22Rv1 (cell line): Measurements from ENCODE around the gene PCSK6.

Source experiments
- H3K27ac ChIP-seq: fragments of 450-650 bp; 2 replicates; pipeline ENCODE4 v1.5.1; 2017
- CTCF ChIP-seq: fragments of 450-650 bp; IDR thresholded peaks from 2 replicates; pipeline ENCODE4 v1.5.1; 2017; ENCODE audit warnings: mild to moderate bottlenecking
- ZFX ChIP-seq: fragments of 450-650 bp; IDR thresholded peaks from 2 replicates; pipeline ENCODE4 v1.6.1; 2017; ENCODE audit warnings: antibody characterized with exemption, borderline replicate concordance

Gene PCSK6

DNA sequence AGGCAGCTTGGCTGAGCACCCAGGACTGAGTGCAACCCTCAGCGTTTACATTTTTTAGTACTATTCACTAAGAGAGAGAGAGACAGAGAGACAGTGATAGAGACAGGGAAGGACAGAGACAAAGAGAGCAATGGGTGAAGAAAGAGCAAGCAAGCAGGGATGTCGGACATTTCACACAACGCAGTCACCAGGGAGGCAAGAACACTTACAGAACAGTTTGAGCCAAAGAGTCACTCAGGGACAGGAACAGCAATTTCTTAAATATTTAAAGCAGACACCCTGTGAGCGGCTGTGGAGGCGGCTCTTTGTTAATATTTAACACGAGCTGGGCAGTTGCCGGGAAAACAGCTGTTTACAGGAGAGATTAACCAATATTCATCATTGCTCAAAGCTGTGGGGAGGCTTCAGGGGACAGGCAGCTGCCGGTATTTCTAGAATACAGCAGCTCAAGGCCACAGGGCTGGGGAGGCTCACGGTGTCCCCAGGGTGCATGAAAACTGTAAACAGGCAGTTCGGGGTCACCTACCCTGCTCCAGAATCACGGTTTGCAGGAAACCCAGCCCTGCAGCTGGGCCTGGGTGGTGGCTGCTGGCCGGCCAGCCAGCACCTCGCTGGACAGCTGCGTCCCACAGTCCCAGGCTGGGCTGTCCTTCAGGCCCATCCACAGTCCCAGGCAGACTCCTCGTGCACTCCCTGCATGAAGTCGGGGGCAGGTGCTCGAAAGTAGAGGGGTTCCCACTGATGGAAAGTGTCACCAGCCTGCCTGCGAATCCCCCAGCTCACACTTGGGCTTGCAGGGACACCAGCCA is 38.8 kb upstream of the PCSK6 start:
- TF ChIP-seq ZFX = no peak
- TF ChIP-seq CTCF = no peak
- H3K27ac ChIP-seq = peak overlapping the region; percentile 78

GRCh38 chr15:101526890-101527289 is 37.4 kb upstream of the PCSK6 start:
- H3K27ac ChIP-seq = peak overlapping the region; percentile 78
- TF ChIP-seq ZFX = no peak
- TF ChIP-seq CTCF = no peak

DNA sequence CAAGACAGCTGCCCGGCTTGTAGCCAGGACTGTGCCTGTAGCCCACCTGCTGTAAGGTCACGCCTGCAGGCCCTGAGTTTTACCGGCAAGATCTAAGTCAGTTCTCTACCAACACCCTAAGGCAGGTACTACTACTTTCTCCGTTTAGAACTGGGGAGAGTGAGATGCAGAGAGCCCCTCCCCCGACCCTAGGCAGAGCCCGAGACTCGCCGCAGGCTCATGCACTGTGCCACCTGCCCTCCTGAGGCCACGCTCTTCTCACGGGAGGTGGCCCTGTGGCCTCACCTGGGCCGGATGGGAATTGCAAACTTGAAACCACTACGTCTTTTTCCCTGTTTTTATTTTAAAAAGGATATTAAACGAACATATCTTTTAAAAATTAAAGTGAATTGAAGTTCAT is 36.9 kb upstream of the PCSK6 start:
- TF ChIP-seq CTCF (no peak), ZFX (no peak)
- H3K27ac ChIP-seq = peak overlapping the region; percentile 78

- TF ChIP-seq ZFX (no peak), CTCF (no peak)
- H3K27ac ChIP-seq = no peak overlapping the region
These were observed 36.5 kb upstream of the PCSK6 start for GRCh38 chr15:101526021-101526420.

DNA sequence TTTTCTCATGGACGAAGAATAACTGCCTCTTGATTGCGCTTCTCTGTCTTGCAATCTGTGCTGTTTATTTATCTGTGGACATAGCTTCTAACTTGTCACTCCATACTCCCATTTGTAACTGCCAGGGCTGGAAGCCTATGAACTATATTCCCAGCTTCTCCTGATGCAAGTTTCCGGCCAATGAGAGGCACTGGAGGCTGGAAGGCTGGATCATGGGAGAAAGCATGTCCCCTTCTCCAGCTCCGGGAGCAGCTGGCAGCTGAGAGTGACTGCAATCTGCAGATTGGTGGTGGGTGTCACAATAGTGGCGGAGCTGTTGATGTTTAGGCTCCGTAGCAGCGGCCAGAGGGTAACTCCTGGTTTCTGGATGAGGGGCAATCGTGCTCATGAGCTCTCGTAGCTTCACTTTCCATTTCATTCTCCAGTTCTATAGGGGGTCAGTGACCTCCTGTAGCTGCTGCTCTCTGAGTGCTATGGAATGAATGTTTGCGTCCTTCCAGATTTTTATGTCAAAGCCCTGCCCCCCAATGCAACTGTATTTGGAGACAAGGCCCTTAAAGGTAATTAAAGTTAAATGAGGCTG is 35.7 kb upstream of the PCSK6 start:
- TF ChIP-seq CTCF (no peak), ZFX (no peak)
- no peak overlapping the region for H3K27ac ChIP-seq

GRCh38 chr15:101523560-101523940 is 34.0 kb upstream of the PCSK6 start:
- H3K27ac ChIP-seq = no peak overlapping the region
- TF ChIP-seq ZFX (no peak), CTCF (no peak)
